ENCODE data around the gene CDHR3. TPM values are rescaled to one million over a fixed set of nuclear protein-coding genes. Genes with fewer than 3 reads are reported as not detected.

The CDHR3 gene
- total RNA-seq, 2 experiments from 2014 or later = 2.7 to 3.7 TPM

DNA sequence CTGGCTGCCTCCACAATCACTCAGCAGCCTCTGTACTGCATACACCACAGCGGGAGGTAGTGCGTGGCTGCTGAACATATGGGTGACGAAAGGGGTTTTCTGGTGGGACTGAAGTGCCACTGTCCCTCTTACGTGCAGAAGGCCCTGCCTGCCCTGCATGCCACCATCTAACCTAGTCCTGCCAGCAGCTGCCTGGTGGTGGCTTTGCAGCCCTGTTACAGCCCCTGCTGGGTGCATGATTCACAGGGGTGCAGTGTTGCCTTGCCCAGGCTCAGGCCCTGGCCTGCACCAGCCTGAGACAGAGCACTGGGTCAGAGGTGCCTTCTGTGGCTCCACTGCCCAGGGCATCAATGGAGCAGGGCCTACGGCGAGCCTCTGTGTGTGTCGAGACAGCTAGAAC, 98.9 kb downstream of the CDHR3 start:
- H3K9me3 Mint-ChIP-seq = no peaks in the 10 kb centered on the region
- no peaks in the 10 kb centered on the region for H3K27me3 Mint-ChIP-seq
- no peak overlapping the region for H3K4me3 Mint-ChIP-seq
- H3K27ac Mint-ChIP-seq = no peak overlapping the region
- H3K36me3 Mint-ChIP-seq (ENCODE audit: low read depth) = no peaks in the 10 kb centered on the region
- no peak for DNase-seq
- ChIA-PET POLR2A (interaction anchor here (0.6 kb wide), 1 partner anchor 51 kb away, joined by 5 read pairs; no protein-coding TSS in a partner anchor), CTCF (interaction anchor here (0.6 to 1.5 kb wide), 3 partner anchors 13 to 1526 kb away, joined by 3 to 4 read pairs (median 3); no protein-coding TSS in a partner anchor)
- H3K4me1 Mint-ChIP-seq = peaks cover 45% of the 10 kb centered on the region

DNA sequence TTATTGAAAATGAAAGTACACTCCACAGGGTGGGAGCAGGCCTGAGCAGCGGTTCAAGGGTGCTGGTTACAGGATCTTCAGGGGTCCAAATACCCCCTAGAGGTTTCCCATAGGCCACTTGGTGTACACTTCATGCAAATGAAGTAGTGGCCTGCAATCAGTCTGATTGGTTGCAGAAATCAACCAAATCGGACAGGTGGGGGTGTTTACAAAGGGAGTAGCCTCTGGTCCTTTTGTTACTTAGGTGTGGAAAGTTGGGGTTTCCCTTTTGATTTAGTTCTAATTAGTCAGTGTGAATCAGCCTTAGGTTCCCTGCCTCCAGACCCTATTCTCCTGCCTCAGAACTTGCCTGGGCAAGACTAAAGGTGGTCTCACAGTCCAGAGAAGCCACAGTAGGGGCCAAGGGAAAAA, 99.5 kb downstream of the CDHR3 start:
- peaks cover 40% of the 10 kb centered on the region for H3K4me1 Mint-ChIP-seq
- no peak overlapping the region for H3K4me3 Mint-ChIP-seq
- H3K27me3 Mint-ChIP-seq = no peaks in the 10 kb centered on the region
- no peaks in the 10 kb centered on the region for H3K36me3 Mint-ChIP-seq (ENCODE audit: low read depth)
- no peak for DNase-seq
- H3K9me3 Mint-ChIP-seq = no peaks in the 10 kb centered on the region
- ChIA-PET POLR2A (no interaction called here), CTCF (no interaction called here)
- no peak overlapping the region for H3K27ac Mint-ChIP-seq

- POLR2A ChIA-PET = no interaction called here
- no peak for DNase-seq
- Mint-ChIP-seq H3K27me3 (no peaks in the 10 kb centered on the region), H3K27ac (no peak overlapping the region), H3K4me1 (peaks cover 35% of the 10 kb centered on the region), H3K9me3 (no peaks in the 10 kb centered on the region), H3K4me3 (no peak overlapping the region), H3K36me3 (ENCODE audit: low read depth) (no peaks in the 10 kb centered on the region)
- CTCF ChIA-PET = no interaction called here
Observed at GRCh38 chr7:106063024-106063423, 100.0 kb downstream of the CDHR3 start.

DNA sequence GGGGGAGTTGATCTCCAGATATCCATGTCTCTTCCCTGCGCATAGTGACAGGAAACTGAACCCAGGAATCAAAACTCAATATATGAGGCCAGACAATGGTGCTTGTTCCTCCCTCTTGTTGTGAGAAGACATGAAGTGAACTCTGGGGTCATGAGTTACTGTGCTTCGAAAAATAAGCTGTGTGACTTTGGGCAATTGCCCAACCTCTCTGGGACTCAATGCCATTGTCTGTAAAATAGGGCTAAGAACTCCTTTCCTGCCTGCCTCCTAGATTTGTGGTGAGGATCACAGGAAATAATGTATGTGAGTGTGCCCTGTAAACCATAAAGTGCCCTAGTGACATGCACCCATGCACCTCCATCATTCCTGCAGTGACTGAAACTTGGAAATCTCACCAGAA, 100.6 kb downstream of the CDHR3 start:
- Mint-ChIP-seq H3K27ac (no peak overlapping the region), H3K9me3 (no peaks in the 10 kb centered on the region), H3K4me1 (peaks cover 32% of the 10 kb centered on the region), H3K27me3 (no peaks in the 10 kb centered on the region), H3K36me3 (ENCODE audit: low read depth) (no peaks in the 10 kb centered on the region), H3K4me3 (no peak overlapping the region)
- ChIA-PET POLR2A (no interaction called here), CTCF (no interaction called here)
- no peak for DNase-seq

GRCh38 chr7:106064316-106064715, 101.3 kb downstream of the CDHR3 start:
- peaks cover 1% of the 10 kb centered on the region for H3K36me3 Mint-ChIP-seq (ENCODE audit: low read depth)
- no peaks in the 10 kb centered on the region for H3K27me3 Mint-ChIP-seq
- no peak overlapping the region for H3K27ac Mint-ChIP-seq
- H3K9me3 Mint-ChIP-seq = no peaks in the 10 kb centered on the region
- POLR2A ChIA-PET = no interaction called here
- CTCF ChIA-PET = no interaction called here
- DNase-seq = no peak
- H3K4me3 Mint-ChIP-seq = no peak overlapping the region
- peaks cover 33% of the 10 kb centered on the region for H3K4me1 Mint-ChIP-seq

- Mint-ChIP-seq H3K4me3 (no peak overlapping the region), H3K27me3 (no peaks in the 10 kb centered on the region)
- POLR2A ChIA-PET = no interaction called here
Observed at GRCh38 chr7:106064771-106065574, 101.9 kb downstream of the CDHR3 start.

GRCh38 chr7:106065575-106066500, 102.8 kb downstream of the CDHR3 start:
- H3K27me3 Mint-ChIP-seq = no peaks in the 10 kb centered on the region
- peaks cover 3% of the 10 kb centered on the region for H3K36me3 Mint-ChIP-seq (ENCODE audit: low read depth)
- peaks cover 43% of the 10 kb centered on the region for H3K4me1 Mint-ChIP-seq
- H3K27ac Mint-ChIP-seq = no peak overlapping the region
- no peaks in the 10 kb centered on the region for H3K9me3 Mint-ChIP-seq
- no peak for DNase-seq
- ChIA-PET CTCF (interaction anchor here (0.7 kb wide), 1 partner anchor 51 kb away, joined by 3 read pairs; no protein-coding TSS in a partner anchor), POLR2A (interaction anchor here (0.6 kb wide), 1 partner anchor 254 kb away, joined by 3 read pairs; no protein-coding TSS in a partner anchor)
- H3K4me3 Mint-ChIP-seq = no peak overlapping the region

More at GRCh38 chr7:106064771-106065574, 101.9 kb downstream of the CDHR3 start:
- DNase-seq = no peak
- CTCF ChIA-PET = interaction anchor here (0.5 to 0.7 kb wide), 2 partner anchors 15 to 51 kb away, joined by 3 read pairs; no protein-coding TSS in a partner anchor
- peaks cover 36% of the 10 kb centered on the region for H3K4me1 Mint-ChIP-seq
- H3K27ac Mint-ChIP-seq = no peak overlapping the region
- H3K9me3 Mint-ChIP-seq = no peaks in the 10 kb centered on the region
- peaks cover 3% of the 10 kb centered on the region for H3K36me3 Mint-ChIP-seq (ENCODE audit: low read depth)

GRCh38 chr7:106067678-106068077, 104.6 kb downstream of the CDHR3 start:
- peaks cover 9% of the 10 kb centered on the region for H3K36me3 Mint-ChIP-seq (ENCODE audit: low read depth)
- no peak for DNase-seq
- H3K9me3 Mint-ChIP-seq = no peaks in the 10 kb centered on the region
- CTCF ChIA-PET = interaction anchor here (0.8 to 5.7 kb wide), 4 partner anchors 10 to 86 kb away, joined by 3 to 27 read pairs (median 4); no protein-coding TSS in a partner anchor
- peaks cover 54% of the 10 kb centered on the region for H3K4me1 Mint-ChIP-seq
- POLR2A ChIA-PET = no interaction called here
- no peak overlapping the region for H3K27ac Mint-ChIP-seq
- H3K4me3 Mint-ChIP-seq = no peak overlapping the region
- no peaks in the 10 kb centered on the region for H3K27me3 Mint-ChIP-seq

- ChIA-PET CTCF (interaction anchor here (0.6 to 5.7 kb wide), 4 partner anchors 11 to 111 kb away, joined by 3 to 27 read pairs (median 5); no protein-coding TSS in a partner anchor), POLR2A (no interaction called here)
- Mint-ChIP-seq H3K27ac (no peak overlapping the region), H3K4me1 (peaks cover 54% of the 10 kb centered on the region), H3K9me3 (no peaks in the 10 kb centered on the region), H3K4me3 (no peak overlapping the region), H3K27me3 (no peaks in the 10 kb centered on the region), H3K36me3 (ENCODE audit: low read depth) (peaks cover 9% of the 10 kb centered on the region)
- DNase-seq = no peak
Observed at GRCh38 chr7:106068538-106068961, 105.5 kb downstream of the CDHR3 start.

- Mint-ChIP-seq H3K27me3 (no peaks in the 10 kb centered on the region), H3K4me1 (peaks cover 54% of the 10 kb centered on the region), H3K9me3 (no peaks in the 10 kb centered on the region), H3K4me3 (no peak overlapping the region), H3K27ac (peak overlapping the region; percentile 52), H3K36me3 (ENCODE audit: low read depth) (peaks cover 9% of the 10 kb centered on the region)
- ChIA-PET CTCF (interaction anchor here (0.6 to 5.7 kb wide), 2 partner anchors 11 to 110 kb away, joined by 4 to 27 read pairs; no protein-coding TSS in a partner anchor), POLR2A (no interaction called here)
- DNase-seq = no peak
Observed at GRCh38 chr7:106068986-106069385, 105.9 kb downstream of the CDHR3 start.

DNA sequence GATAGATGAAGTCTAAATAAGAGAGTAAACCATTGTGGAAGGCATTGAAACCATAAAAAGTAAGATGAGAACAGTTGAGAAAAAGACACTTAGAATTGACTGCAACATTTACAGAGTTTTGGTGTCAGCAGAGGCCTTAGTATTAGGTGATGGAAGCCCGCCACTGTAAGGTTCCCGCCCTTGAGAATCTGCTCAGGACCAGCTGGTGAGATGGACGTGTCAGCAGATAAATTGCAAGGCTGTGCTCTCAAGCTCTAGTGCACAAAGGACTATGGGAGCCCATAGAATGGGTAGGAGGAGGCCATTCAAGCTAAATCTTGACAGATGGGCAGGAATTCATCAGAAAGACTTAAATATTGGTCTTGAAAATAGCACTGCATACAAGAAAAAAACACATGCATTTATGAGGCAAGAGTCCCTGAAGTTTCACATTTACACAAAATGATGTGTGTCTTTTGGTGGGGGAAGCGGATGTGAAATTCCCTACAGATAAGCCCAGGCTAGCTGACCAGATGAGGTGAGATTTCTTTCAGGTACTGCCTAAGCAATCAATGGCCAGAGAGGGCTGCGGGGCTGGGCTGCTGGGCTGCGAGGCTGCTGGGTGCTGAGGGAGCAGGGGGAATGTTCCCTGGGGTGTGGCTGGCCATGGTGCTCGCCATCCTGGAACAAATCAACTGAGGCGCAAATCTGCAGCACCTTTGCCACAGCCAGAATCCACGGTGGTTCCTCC, 106.6 kb downstream of the CDHR3 start:
- DNase-seq = no peak
- ChIA-PET CTCF (interaction anchor here (0.6 to 5.7 kb wide), 5 partner anchors 9 to 84 kb away, joined by 3 to 27 read pairs (median 3); no protein-coding TSS in a partner anchor), POLR2A (no interaction called here)
- Mint-ChIP-seq H3K9me3 (no peaks in the 10 kb centered on the region), H3K4me3 (no peak overlapping the region), H3K27me3 (no peaks in the 10 kb centered on the region), H3K36me3 (ENCODE audit: low read depth) (peaks cover 9% of the 10 kb centered on the region), H3K4me1 (peaks cover 58% of the 10 kb centered on the region), H3K27ac (peak overlapping the region; percentile 52)

GRCh38 chr7:106070201-106070551, 107.1 kb downstream of the CDHR3 start:
- H3K27ac Mint-ChIP-seq = no peak overlapping the region
- peaks cover 9% of the 10 kb centered on the region for H3K36me3 Mint-ChIP-seq (ENCODE audit: low read depth)
- peaks cover 59% of the 10 kb centered on the region for H3K4me1 Mint-ChIP-seq
- H3K9me3 Mint-ChIP-seq = no peaks in the 10 kb centered on the region
- no peak overlapping the region for H3K4me3 Mint-ChIP-seq
- ChIA-PET POLR2A (no interaction called here), CTCF (interaction anchor here (0.6 to 5.7 kb wide), 7 partner anchors 10 to 84 kb away, joined by 3 to 27 read pairs (median 4); partner anchors contain the start of gene SYPL1)
- no peaks in the 10 kb centered on the region for H3K27me3 Mint-ChIP-seq
- no peak for DNase-seq

Measured in activated CD4-positive, alpha-beta T cell treated with anti-CD3 and anti-CD28 coated beads, Interleukin-2, amount 10 ng/mL, durations not matched to agents 7 days and 5 days (primary cell).